NCI-H82 (cell line): Measurements from ENCODE around the gene CLDN9.

Experiments
- DNase-seq: peaks from one replicate; lab custom pipeline; 2025; lab: John Stamatoyannopoulos, UW

CLDN9 gene

GRCh38 chr16:3019594-3020246 is 7.0 kb downstream of the CLDN9 start:
- DNase-seq = no peak

- peak; percentile 89 for DNase-seq
These were observed 7.5 kb downstream of the CLDN9 start, which contains the start of gene TNFRSF12A for GRCh38 chr16:3020247-3020603. TNFRSF12A (plus strand) TSS chr16:3020368; CDS start chr16:3020398, 30 bp downstream.

- DNase-seq = peak; percentile 51
These were observed 8.1 kb downstream of the CLDN9 start for GRCh38 chr16:3020604-3021448.

GRCh38 chr16:3021449-3022207 is 8.9 kb downstream of the CLDN9 start:
- peak; percentile 91 for DNase-seq

GRCh38 chr16:3022208-3022683 is 9.5 kb downstream of the CLDN9 start:
- peak; percentile 26 for DNase-seq

- no peak for DNase-seq
These were observed 10.1 kb downstream of the CLDN9 start for GRCh38 chr16:3022684-3023414.

GRCh38 chr16:3023415-3023668 is 10.6 kb downstream of the CLDN9 start:
- peak; percentile 59 for DNase-seq

- DNase-seq = peak; percentile 99
These were observed 11.2 kb downstream of the CLDN9 start, which contains the start of the genes HCFC1R1 and THOC6 for GRCh38 chr16:3023669-3024478. HCFC1R1 (minus strand) TSS chr16:3023942; CDS start chr16:3023941, 1 bp downstream. THOC6 (plus strand) TSS chr16:3024035; CDS start chr16:3024327, 292 bp downstream.

- no peak for DNase-seq
These were observed 12.6 kb downstream of the CLDN9 start for GRCh38 chr16:3025032-3026002.

GRCh38 chr16:3026003-3026378 is 13.3 kb downstream of the CLDN9 start:
- DNase-seq = no peak

GRCh38 chr16:3026609-3027488 is 14.1 kb downstream of the CLDN9 start:
- DNase-seq = no peak

- DNase-seq = no peak
These were observed 14.7 kb downstream of the CLDN9 start for GRCh38 chr16:3027489-3027795.

GRCh38 chr16:3027983-3028715 is 15.4 kb downstream of the CLDN9 start:
- peak; percentile 93 for DNase-seq

- peak; percentile 54 for DNase-seq
These were observed 16.1 kb downstream of the CLDN9 start for GRCh38 chr16:3028716-3029319.

GRCh38 chr16:3029491-3030221 is 16.9 kb downstream of the CLDN9 start:
- peak; percentile 36 for DNase-seq

- DNase-seq = peak; percentile 50
These were observed 17.8 kb downstream of the CLDN9 start for GRCh38 chr16:3030222-3031212.
